Smooth muscle cell (in vitro differentiated cells): Measurements from ENCODE around the gene IL34. TPM values are rescaled to one million over a fixed set of nuclear protein-coding genes. Genes with fewer than 3 reads are reported as not detected.
A peak's percentile ranks its signal among the peaks of the same experiment; 100 is the strongest.

Source experiments
- DNase-seq: peaks from one replicate; lab custom pipeline; 2025; ENCODE audit not compliant: unreplicated experiment; lab: John Stamatoyannopoulos, UW
- H2AFZ ChIP-seq: fragments of 200-600 bp; sonication (generic); 2 replicates; pipeline ENCODE4 v1.6.0; 2016; ENCODE audit warnings: antibody characterized with exemption, low read depth, mild to moderate bottlenecking
- H3F3A ChIP-seq: fragments of 200-600 bp; sonication (generic); 2 replicates; pipeline ENCODE4 v1.6.0; 2017; ENCODE audit warnings: antibody characterized with exemption, low read depth
- H3K27ac ChIP-seq: fragments of 200-600 bp; sonication (generic); 2 replicates; pipeline ENCODE4 v1.5.1; 2016; ENCODE audit warnings: low read depth, mild to moderate bottlenecking
- H3K27me3 ChIP-seq: fragments of 200-600 bp; sonication (generic); 2 replicates; pipeline ENCODE4 v1.6.1; 2016; ENCODE audit warnings: low read depth, mild to moderate bottlenecking
- H3K36me3 ChIP-seq: fragments of 200-600 bp; sonication (generic); 2 replicates; pipeline ENCODE4 v1.5.1; 2016; ENCODE audit warnings: low read depth
- H3K4me1 ChIP-seq: fragments of 200-600 bp; sonication (generic); 2 replicates; pipeline ENCODE4 v1.5.1; 2016; ENCODE audit warnings: low read depth
- H3K4me2 ChIP-seq: fragments of 200-600 bp; sonication (generic); 2 replicates; pipeline ENCODE4 v1.6.0; 2016; ENCODE audit warnings: mild to moderate bottlenecking
- H3K4me3 ChIP-seq: fragments of 200-600 bp; sonication (generic); 2 replicates; pipeline ENCODE4 v1.5.1; 2016; ENCODE audit warnings: mild to moderate bottlenecking
- H3K79me2 ChIP-seq: fragments of 200-600 bp; sonication (generic); 2 replicates; pipeline ENCODE4 v1.6.0; 2016; ENCODE audit warnings: low read depth, mild to moderate bottlenecking
- H3K9ac ChIP-seq: fragments of 200-600 bp; sonication (generic); 2 replicates; pipeline ENCODE4 v1.6.0; 2016; ENCODE audit warnings: low read depth
- H3K9me3 ChIP-seq: fragments of 200-600 bp; sonication (generic); replicated peaks from 2 replicates; pipeline ENCODE4 v1.5.1; 2016; ENCODE audit warnings: low read depth
- H4K20me1 ChIP-seq: fragments of 200-600 bp; sonication (generic); 2 replicates; pipeline ENCODE4 v1.6.0; 2016; ENCODE audit warnings: low read depth
- WGBS: methylation state at CpG from one replicate; pipeline ENCODE4 v1.1.7; 2016; ENCODE audit warnings: low lambda C conversion rate; 5-methylcytosine and 5-hydroxymethylcytosine counted together
- polyA plus RNA-seq: library from polyadenylated mRNA; unstranded; fragments of >200 nt; fragmentation: Nextera tagmentation; extraction: Ambion mirVana; gene quantifications from 2 replicates; pipeline ENCODE4 v1.2.1, GENCODE V29; 2016
- total RNA-seq: library from RNA; depleted of rRNA; stranded (reverse); fragments of >200 nt; gene quantifications from 2 replicates; pipeline ENCODE4 v1.2.3, GENCODE V29; 2014
- TF ChIP-seq, protein P1 (sequence below): fragments of 200-600 bp; sonication (generic); IDR thresholded peaks from 2 replicates; pipeline ENCODE4 v1.5.1; 2017; ENCODE audit warnings: borderline replicate concordance, mild to moderate bottlenecking, antibody characterized with exemption; ENCODE audit not compliant: insufficient read depth, poor library complexity, severe bottlenecking

The IL34 gene
- total and polyA plus RNA-seq, 2 experiments from 2014 or later, result 0.49 TPM; not detected in 1

DNA sequence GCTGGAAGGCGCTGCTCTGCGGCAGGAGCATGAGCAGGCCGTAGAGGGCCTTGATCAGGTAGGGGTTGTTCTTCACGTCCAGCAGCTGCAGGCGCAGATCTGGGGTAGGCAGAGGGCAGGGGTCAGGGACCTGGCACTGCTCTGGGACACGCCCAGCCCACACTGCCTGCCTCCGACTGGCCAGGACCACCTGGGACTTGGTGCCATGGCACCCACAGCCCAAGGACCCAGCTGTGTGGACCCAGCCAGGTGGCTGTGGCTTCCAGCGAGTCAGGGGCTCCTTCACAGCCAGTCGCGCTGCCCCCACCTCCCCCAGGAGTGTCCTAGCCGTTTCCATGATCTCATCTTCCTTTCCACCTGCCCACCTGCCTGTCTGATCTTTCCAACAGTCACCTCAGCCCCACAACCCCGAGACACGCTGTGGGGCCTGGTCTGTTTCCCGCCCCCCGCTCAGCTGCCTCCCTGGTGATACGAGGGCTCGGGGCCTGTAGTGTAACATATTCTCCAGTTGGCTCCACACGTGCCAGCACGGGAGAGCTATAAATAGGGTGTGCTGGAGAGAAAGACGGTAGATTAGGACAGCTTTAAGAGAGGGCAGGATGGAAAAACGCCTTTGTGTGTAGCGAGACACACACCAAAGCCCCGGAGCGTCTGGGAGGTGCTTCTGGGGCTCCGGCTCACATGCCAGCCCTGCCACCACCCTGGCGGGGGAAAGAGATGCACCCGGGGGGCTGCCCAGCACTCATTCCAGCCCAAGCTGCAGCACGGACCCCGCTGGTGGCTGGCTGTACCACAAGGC is 46.7 kb downstream of the IL34 start:
- H3K9ac ChIP-seq, result no peak overlapping the region
- H3K4me3 ChIP-seq, result no peak overlapping the region
- peak overlapping the region; percentile 85 for H3K27ac ChIP-seq
- no peak for DNase-seq
- no peaks in the 10 kb centered on the region for H3K27me3 ChIP-seq
- TF ChIP-seq, protein P1, sequence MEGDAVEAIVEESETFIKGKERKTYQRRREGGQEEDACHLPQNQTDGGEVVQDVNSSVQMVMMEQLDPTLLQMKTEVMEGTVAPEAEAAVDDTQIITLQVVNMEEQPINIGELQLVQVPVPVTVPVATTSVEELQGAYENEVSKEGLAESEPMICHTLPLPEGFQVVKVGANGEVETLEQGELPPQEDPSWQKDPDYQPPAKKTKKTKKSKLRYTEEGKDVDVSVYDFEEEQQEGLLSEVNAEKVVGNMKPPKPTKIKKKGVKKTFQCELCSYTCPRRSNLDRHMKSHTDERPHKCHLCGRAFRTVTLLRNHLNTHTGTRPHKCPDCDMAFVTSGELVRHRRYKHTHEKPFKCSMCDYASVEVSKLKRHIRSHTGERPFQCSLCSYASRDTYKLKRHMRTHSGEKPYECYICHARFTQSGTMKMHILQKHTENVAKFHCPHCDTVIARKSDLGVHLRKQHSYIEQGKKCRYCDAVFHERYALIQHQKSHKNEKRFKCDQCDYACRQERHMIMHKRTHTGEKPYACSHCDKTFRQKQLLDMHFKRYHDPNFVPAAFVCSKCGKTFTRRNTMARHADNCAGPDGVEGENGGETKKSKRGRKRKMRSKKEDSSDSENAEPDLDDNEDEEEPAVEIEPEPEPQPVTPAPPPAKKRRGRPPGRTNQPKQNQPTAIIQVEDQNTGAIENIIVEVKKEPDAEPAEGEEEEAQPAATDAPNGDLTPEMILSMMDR, result no peak
- H4K20me1 ChIP-seq, result no peaks in the 10 kb centered on the region
- H3K4me1 ChIP-seq, result peaks cover 13% of the 10 kb centered on the region
- H2AFZ ChIP-seq, result no peak overlapping the region
- H3F3A ChIP-seq, result peaks cover 15% of the 10 kb centered on the region
- no peaks in the 10 kb centered on the region for H3K79me2 ChIP-seq
- H3K4me2 ChIP-seq, result peak overlapping the region; percentile 72
- H3K36me3 ChIP-seq, result no peaks in the 10 kb centered on the region
- WGBS, result 68% methylated on average over 27 of the region's 29 CpGs
- H3K9me3 ChIP-seq, result no peaks in the 10 kb centered on the region

DNA sequence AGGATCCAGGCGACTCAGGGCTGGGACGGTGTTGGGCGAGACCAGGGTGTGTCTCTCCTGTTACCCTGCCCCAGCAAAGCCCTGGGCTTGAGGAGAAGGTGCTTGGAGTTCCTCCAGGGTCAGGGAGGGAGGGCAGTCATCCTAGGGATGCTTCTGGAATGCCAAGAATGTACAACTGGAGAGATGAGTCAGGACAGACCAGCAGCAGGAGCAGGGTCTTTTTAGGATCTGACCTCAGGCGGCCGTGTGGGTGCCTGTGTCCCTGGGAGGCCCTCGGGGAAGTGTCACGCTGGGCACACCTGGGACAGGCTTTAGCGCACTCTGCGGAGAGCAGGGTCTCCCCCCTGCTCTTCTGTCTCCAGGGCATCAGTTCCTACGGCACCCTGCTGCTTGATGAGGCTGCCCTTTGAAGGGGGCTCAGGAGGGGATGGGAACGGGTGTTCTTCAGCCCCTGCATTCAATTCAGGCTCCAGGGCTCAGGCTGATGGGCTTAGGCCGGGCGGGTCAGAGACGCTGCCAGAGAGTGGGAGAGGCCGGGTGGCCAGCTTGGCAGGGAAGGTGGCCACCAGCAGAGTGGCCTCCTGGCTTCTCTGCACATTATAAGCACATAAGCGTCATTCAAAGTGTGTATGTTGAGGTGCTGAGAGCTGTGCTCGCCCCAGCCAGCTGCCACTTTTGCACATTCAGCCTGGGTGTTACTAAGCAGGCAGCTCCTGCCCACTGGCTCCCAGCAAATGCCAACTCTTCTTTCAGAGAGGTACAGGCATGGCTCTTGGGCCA is 47.9 kb downstream of the IL34 start:
- no peak overlapping the region for H3K9ac ChIP-seq
- H2AFZ ChIP-seq, result no peak overlapping the region
- peak overlapping the region; percentile 68 for H3K4me2 ChIP-seq
- peaks cover 13% of the 10 kb centered on the region for H3K4me1 ChIP-seq
- no peaks in the 10 kb centered on the region for H3K36me3 ChIP-seq
- peaks cover 15% of the 10 kb centered on the region for H3F3A ChIP-seq
- H3K27me3 ChIP-seq, result no peaks in the 10 kb centered on the region
- WGBS, result 61% methylated on average over 17 of the region's 17 CpGs
- no peaks in the 10 kb centered on the region for H3K79me2 ChIP-seq
- no peak overlapping the region for H3K4me3 ChIP-seq
- H3K27ac ChIP-seq, result no peak overlapping the region
- no peaks in the 10 kb centered on the region for H3K9me3 ChIP-seq
- no peaks in the 10 kb centered on the region for H4K20me1 ChIP-seq
- no peak for DNase-seq
- TF ChIP-seq, protein P1, result no peak

DNA sequence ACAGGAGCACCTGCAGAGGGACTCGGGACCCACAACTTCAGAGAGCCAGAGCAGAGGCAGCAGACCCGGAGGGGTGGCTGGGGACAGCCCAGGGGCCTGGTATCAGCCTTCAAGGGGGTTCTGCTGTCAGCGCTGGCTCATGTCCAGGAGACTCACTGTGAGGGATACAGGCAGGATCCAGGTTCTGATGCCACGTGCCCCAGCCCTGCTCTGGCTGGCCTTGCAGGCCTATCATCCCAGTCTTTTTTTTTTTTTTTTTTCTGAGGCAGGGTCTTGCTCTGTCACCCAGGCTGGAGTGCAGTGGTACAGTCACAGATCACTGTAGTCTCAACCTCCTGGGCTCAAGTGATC is 48.5 kb downstream of the IL34 start:
- no peaks in the 10 kb centered on the region for H3K9me3 ChIP-seq
- H3K27ac ChIP-seq, result no peak overlapping the region
- H2AFZ ChIP-seq, result no peak overlapping the region
- H3F3A ChIP-seq, result peaks cover 15% of the 10 kb centered on the region
- H3K4me1 ChIP-seq, result peaks cover 13% of the 10 kb centered on the region
- WGBS, result 90% methylated on average over 4 of the region's 4 CpGs
- no peak overlapping the region for H3K4me2 ChIP-seq
- no peaks in the 10 kb centered on the region for H4K20me1 ChIP-seq
- H3K27me3 ChIP-seq, result no peaks in the 10 kb centered on the region
- H3K4me3 ChIP-seq, result no peak overlapping the region
- TF ChIP-seq, protein P1, result no peak
- no peaks in the 10 kb centered on the region for H3K36me3 ChIP-seq
- H3K9ac ChIP-seq, result no peak overlapping the region
- DNase-seq, result no peak
- no peaks in the 10 kb centered on the region for H3K79me2 ChIP-seq
